GM19238 (cell line): ENCODE data around the gene ACTN4.
"Not testable (repeated sequence)": the region's sequence is repeated elsewhere in the genome, so short reads cannot be mapped to it uniquely, and the experiment has no call there.

Experiments used
- DNase-seq: peaks from one replicate; pipeline ENCODE4 v3.0.0; 2011; ENCODE audit warnings: low spot score; ENCODE audit not compliant: insufficient read length

The ACTN4 gene

DNA sequence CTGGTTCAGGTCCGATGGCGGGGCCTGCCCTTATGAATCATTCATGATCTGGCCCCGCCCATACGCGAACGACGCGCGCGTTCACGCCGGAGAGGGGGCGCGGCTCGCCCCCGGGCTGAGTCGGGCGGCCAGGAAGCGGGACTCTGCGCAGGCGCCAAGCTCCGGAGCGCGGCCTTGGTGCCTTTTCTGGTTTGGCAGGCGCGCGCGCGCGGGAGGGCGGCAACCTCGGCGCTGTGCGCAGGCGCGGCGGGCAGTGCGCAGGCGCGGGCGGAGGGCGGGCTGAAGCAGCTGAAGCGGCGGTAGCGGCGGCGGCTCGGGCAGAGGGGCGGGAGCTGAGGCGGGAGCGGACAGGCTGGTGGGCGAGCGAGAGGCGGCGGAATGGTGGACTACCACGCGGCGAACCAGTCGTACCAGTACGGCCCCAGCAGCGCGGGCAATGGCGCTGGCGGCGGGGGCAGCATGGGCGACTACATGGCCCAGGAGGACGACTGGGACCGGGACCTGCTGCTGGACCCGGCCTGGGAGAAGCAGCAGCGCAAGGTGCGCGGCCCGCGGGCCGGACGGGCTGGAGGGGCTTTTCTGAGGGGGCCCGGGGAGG is at the start of gene ACTN4:
TSS of gene ACTN4 (plus strand) at position 282 of the 598 bp plus-strand sequence. CDS start at position 379, 97 bp downstream.
- peak; percentile 93 for DNase-seq

DNA sequence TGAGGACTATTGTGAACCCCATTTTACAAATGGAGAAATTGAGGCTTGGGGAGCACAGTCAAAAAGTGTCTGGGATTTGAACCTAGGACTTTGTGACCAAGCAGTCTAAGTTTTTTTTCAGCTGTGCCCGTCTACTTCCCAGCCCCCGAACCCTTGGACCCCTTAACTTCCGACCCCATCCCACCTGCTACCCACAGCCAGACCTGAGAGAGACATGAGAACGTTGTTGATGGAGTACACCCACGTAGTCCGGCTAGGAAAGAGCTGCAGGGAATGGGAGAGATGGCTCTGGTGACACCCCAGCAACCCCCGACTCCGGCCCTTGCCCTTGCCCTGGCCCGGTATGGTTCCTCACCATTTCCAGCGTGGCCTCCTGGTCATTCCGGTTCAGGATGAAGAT is 47.7 kb upstream of the ACTN4 start:
- DNase-seq = no peak

DNA sequence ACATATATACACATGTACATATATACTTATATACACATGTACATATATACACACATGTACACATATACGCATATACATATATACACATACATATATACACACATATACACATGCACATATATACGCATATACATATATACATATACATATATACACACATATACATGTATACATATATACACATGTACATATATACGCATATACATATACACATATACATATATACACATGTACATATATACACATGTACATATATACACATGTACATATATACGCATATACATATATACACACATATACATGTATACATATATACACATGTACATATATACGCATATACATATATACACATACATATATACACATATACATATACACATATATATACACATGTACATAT is 44.6 kb upstream of the ACTN4 start:
- DNase-seq = not testable (repeated sequence)

DNA sequence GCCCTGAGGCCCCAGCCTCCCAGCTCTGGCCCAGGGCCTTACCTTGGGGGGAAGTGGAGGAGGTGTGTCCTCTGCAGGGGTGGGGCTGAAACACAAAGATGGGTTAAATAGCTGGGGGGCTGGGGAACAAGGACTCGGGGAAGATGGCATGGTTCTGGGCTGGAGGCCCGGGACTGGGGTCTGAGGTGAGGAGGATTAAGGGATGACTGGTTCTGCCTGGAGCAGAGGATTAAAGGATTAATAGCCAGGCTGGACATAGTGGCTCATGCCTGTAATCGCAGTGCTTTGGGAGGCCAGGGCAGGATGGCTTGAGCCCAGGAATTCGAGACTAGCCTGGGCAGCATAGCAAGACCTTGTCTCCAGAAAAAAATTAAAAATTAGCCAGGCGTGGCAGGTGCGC is 41.3 kb upstream of the ACTN4 start:
- DNase-seq = no peak

DNA sequence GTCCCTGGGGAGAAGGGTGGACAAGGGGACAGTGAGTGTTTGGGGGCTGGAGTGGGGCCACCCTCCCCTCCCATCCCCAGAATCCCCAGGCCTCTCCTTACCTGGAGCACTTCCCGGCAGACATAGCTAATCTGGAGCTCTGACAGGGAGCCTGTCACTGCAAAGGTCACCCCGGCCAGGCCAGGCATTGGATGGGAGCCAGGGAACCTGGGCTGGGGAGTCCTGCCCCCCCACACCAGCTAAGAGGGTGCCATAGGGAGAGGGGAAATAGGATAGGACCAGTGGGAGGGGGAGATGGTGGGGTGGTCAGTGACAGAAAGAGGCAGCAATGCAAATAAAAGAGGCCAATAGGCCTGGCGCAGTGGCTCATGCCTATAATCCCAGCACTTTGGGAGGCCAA is 33.2 kb upstream of the ACTN4 start:
- DNase-seq = no peak

DNA sequence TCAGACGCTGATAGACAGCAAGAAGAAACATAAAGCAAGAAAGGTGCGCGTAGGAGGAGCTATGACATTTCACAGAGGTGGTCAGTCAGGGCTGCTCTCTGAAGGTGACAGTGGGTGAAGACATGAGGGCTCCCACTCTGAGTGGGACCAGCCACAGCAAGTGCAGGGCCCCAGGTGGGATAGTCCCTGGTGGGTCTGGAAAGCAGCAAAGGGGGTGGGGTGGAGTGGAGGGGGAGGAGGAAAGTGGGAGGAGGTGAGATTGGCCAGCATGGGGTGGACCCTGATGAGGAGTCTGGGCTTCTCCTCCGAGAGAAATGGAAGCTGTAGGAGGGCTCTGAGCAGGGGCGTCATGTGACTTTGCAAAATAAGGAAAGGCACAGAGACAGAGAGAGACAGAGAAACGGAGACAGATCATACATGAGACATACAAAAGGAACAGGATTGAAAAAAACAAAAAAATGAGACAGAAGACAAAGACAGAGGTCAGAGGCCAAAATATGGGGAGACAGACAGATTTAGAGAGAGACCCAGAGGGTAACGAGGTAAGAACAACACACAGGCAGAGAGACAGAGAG is 32.4 kb upstream of the ACTN4 start:
- DNase-seq = no peak

DNA sequence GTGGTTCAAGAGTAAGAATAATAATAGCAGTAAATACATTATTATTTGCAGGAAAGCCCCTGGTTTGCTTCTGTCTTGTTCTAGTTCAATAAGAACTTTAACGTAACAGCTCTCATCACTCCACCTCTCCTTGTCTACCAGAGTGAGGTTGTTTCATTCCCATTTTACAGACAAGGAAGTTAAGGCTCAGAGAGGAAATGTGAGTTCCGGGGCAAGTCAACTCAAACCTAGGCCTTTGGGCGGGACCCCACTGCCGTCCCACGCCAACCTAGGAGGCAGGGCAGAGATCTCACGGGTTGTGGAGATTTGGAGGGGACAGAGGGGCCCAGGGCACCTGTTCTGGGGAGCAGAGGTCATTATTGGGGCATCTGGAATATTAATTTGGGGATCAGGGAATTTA is 31.2 kb upstream of the ACTN4 start:
- no peak for DNase-seq

DNA sequence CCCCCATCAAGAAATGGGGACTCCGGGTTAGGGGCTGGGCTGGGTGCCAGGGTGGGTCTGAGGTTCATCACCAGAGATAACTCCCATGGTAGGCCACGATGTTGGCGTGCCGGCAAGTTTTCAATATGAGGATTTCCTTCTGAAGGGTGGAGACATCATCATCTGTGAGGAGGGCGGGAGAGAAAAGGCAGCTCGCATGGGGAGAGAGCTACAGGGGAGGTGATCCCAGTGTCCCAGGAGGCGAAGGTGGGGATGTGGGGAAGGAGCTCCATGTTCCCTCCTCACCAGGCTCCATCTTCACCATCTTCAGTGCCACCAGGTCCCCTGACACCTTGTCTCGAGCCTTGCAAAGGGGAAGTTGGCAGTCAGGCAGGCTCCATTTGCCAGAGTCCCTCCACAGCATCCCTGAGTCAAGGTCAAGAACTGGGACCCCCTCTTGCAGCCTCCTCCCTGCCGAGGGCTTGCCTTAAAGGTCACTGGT is 30.1 kb upstream of the ACTN4 start:
- DNase-seq = no peak

DNA sequence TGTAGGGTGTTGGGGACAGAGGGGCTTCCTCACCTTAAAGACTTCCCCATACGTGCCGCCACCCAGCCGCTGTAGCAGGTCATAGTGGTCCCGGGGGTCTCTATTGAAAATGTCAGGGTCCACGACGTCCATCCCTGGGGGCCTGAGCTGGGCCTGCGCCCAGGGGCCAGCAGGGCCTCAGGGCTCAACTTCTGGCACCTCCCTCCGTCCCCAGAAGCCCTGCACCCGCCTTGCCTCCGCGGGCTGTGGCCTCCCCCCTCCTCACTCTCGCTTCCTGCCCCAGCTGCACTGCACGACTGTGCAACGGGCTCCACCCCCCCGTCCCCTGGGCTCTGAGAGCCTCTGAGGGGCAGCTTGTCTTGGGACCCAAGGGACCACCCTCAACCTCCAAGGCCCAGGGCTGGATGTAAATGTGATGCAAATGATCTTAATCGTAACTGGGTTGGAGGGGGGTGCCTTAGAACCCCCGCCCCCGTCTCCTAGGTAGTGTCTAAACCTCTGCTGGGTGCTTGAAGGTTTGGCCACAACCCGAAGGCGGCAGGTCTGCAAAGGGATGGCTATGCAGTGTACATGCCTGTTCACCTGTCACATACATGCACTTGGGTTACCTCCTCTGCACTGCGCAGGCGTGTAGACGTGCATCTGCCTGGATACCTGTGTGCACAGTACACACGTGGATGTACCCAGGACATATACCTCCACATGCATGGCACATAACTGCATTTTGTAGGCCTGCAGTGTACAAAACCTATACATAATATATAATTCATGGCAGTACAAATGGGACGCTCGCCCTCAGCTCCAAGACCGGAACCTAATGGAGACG is 29.5 kb upstream of the ACTN4 start, which contains the start of gene MAP4K1:
TSS of gene MAP4K1 (minus strand) at position 190 of the 826 bp plus-strand sequence. CDS start at position 132, 58 bp downstream.
- peak; percentile 73 for DNase-seq

DNA sequence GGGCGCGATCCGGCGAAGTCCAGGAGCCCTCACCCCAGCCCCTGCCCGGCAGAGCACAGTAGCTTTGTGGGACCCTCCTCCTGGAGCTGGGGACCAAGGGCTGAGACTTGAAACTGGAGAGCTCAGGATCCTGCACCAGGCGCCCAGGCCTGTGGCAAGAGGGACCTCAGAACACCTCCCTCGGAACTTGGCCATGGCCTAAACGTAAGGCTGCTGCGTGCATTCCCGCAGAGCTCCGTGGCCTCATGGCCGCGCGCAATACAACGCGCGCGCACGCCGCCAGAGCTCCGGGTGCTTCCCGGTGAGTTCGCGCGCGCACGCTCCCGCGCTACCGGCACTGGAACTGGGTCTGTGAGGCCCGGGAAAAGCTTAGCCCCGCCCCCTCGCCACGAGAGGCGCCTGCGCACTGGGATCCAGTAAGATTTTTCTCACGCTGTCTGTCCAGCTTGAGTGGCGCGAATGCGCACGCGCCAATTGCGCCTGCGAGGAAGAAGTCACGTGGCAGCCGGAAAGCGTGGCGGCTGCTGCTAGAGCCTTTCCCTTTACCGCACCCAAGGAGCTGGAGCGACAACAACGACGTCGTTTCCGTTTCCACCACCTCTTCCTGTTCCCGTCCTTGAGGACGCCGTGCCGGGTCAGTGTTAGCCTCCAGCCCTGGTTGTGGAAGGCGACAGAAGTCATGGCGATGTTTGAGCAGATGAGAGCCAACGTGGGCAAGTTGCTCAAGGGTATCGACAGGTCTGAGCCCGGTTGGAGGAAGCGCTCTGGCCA is 28.7 kb upstream of the ACTN4 start, which contains the start of gene EIF3K:
TSS of gene EIF3K (plus strand) at position 599 of the 771 bp plus-strand sequence. CDS start at position 680, 81 bp downstream.
- DNase-seq = peak; percentile 89

DNA sequence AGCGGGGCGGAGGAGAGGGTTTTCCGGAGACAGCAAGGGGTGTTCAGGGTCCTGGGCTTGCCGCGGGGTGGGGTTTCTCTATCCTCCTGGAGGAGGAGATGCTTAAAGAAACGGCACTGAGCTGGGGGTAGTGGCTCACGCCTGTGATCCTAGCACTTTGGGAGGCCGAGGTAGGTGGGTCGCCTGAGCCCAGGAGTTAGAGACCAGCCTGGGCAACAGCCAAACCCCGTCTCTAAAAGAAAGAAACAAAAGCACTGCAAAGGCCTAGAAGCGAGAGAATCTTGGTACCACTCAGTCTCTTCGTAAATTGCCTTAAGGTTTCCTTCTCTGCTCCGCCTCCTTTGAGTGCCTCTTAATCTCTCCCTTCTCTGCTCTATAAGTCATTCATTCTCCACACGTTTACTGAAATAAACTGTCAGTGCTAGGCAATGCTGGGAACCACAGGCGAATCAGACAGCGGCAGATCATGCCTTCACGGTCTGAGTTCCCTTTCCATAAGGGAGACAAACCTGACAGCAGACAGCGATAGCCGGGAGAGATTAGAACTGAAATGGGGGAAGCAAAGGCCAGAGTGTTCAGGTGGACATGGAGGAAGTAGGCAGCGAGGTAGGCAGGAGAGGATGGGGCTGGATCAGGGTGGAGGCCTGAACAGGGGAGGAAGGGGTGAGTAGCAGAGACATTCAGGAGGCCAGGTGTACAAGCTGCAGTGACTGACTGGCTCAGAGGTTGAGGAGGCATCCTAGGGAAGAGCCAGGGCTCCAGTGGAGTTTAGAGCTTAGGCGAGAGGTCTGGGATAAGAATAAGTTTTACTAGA is 27.9 kb upstream of the ACTN4 start:
- DNase-seq = no peak

DNA sequence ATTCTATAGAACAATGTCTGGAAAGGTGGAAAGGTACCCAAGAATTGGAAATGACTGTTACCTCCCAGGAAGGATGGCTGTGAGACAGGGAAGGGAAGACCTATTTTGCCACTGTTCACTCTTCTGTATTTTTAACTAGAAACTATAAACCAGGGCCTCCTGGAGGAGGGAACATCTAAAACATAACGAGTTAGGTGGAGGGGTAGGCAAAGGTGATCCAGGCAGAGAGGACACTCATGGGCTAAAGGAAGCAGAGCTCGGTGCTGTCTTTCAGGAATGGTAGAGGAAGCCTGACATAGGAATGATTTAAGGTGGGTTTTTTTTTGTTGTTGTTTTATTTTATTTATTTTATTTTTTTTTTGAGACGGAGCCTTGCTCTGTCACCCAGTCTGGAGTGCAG is 22.6 kb upstream of the ACTN4 start:
- no peak for DNase-seq

DNA sequence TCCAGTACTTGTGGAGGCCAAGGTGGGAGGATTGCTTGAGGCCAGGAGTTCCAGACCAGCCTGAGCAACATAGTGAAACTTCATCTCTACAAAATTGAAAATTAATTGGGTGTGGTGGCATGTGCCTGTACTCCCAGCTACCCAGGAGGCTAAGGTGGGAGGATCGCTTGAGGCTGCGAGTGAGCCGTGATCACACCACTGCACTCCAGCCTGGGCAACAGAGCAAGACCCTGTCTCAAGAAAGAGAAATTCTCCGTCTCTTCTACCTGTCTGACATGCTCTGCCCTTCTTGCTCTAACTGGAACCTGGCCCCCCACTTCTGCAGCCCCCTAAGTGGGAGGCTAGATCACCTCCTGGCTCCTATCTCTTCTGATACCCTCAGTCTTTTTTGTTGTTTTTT is 21.0 kb upstream of the ACTN4 start:
- DNase-seq = no peak

DNA sequence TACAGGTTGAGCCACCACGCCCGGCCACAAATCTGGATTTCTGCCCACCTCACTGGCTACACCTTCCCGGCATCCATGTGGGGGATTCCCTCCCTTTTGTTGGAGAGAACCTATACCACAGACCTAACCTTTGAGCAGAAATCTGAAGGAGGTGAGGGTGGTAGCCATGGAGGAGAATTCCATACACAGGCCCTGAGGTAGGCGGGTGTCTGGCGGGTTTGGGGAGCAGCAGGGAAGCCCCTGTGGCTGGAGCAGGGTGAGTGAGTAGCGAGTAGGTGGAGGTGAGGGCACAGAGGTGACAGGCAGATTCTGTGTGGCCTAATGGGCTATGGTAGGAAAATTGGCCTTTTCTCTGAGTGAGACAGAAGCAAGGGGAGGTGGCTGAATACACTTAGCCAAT is 17.9 kb upstream of the ACTN4 start:
- no peak for DNase-seq

DNA sequence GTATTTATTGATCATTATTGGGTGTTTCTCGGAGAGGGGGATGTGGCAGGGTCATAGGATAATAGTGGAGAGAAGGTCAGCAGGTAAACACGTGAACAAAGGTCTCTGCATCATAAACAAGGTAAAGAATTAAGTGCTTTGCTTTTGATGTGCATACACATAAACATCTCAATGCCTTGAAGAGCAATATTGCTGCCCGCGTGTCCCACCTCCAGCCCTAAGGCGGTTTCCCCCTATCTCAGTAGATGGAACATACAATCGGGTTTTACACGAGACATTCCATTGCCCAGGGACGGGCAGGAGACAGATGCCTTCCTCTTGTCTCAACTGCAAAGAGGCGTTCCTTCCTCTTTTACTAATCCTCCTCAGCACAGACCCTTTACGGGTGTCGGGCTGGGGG is 16.1 kb upstream of the ACTN4 start:
- DNase-seq = not testable (repeated sequence)

DNA sequence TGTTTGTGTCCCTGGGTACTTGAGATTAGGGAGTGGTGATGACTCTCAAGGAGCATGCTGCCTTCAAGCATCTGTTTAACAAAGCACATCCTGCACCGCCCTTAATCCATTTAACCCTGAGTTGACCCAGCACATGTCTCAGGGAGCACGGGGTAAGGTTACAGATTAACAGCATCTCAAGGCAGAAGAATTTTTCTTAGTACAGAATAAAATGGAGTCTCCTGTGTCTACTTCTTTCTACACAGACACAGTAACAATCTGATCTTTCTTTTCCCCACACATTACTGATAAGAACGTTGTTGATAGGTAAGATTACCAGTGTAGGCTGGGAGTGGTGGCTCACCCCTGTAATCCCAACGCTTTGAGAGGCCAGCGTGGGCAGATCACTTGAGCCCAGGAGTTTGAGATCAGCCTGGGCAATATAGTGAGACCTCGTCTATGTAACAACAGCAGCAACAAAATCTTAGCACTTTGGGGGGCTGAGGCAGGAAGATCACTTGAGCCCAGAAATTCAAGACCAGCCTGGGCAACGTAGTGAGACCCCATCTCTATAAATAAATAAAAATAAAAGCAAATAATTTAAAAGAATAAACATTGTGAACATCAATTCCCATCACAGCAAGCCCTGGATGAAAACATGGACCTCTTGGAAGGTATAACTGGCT is 15.5 kb upstream of the ACTN4 start:
- not testable (repeated sequence) for DNase-seq

DNA sequence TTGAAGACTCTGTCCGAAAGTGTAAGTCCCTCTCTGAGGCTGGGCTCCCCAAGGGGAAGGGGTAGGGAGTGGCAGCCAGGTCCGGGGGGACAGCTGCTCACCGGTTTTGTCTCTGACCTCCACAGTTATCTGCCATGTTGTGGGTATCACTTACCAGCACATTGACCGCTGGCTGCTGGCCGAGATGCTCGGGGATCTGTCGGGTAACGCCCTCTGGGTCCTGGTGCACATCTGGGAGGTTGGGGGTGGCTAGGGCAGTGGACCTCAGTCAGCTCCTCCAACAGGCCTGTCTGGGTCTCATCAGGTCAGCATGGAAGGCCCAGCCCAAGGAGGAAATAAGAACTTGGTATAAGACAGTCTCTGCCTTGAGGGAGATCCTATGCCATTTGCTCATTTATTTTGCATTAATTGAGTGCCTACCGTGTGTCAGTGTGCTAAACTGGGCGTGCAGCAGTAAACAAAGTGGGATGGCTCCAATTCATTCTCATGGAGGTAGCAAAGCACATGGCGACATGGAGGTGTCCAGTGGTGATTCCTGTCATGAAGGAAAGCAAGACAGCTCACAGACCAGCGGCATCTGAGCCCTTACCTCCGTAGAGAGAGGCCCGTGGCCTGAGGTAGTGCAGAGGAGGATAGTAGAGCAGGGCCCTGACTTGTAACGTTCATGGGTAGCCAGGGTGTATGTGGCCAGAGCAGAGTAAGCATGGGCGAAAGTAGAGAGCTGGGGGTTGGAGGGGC is 14.8 kb upstream of the ACTN4 start:
- DNase-seq = no peak

DNA sequence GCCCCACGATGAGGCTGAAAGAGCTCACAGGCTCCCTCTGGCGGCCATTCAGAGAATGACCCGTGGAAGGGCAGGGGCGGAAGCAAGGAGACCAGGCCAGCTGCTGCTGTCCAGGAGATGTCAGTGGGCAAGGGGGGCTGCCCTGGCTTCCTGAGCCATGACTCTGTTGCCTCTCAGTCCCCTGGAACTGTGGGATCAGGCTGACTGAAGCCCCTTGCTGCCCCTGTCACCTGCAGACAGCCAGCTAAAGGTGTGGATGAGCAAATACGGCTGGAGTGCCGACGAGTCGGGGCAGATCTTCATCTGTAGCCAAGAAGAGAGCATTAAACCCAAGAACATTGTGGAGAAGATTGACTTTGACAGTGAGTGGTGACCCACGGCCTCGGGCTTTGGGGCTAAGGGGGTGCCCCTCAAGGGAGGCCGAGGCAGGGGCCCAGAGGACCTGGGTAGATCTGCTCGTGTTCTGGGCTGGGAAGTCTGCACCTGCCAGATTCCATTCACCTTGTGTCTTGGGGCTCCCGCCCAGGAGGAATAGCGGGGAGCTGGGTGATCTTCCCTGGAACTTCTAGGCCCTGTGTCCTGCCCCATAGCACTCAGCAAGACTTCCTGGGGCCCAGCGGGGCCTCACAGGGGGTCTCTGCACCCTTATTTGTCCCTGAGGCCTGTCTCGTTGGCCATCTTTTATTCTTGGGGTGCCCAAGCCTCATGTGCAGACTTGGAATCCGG is 12.5 kb upstream of the ACTN4 start:
- DNase-seq = peak; percentile 61
